NCI-H748 (cell line): Measurements from ENCODE around the gene C1RL.
"Not testable (repeated sequence)": the region's sequence is repeated elsewhere in the genome, so short reads cannot be mapped to it uniquely, and the experiment has no call there.

Source experiments
- DNase-seq: peaks from one replicate; lab custom pipeline; 2025; ENCODE audit not compliant: unreplicated experiment; lab: John Stamatoyannopoulos, UW

The C1RL gene

GRCh38 chr12:7116196-7116595, 7.2 kb upstream of the C1RL start:
- DNase-seq, result no peak

GRCh38 chr12:7114851-7115250, 5.8 kb upstream of the C1RL start:
- no peak for DNase-seq

- no peak for DNase-seq
Measured at GRCh38 chr12:7114008-7114407, 5.0 kb upstream of the C1RL start.

GRCh38 chr12:7113389-7113871, 4.4 kb upstream of the C1RL start:
- peak; percentile 21 for DNase-seq

- no peak for DNase-seq
Measured at GRCh38 chr12:7112041-7112440, 3.0 kb upstream of the C1RL start.

GRCh38 chr12:7110661-7111060, 1.6 kb upstream of the C1RL start:
- no peak for DNase-seq

- DNase-seq, result no peak
Measured at GRCh38 chr12:7109572-7109920, 532 bp upstream of the C1RL start.

- DNase-seq, result peak; percentile 71
Measured at GRCh38 chr12:7108003-7108795, 815 bp downstream of the C1RL start.

GRCh38 chr12:7107636-7108002, 1.4 kb downstream of the C1RL start:
- no peak for DNase-seq

GRCh38 chr12:7107181-7107580, 1.8 kb downstream of the C1RL start:
- DNase-seq, result not testable (repeated sequence)

- no peak for DNase-seq
Measured at GRCh38 chr12:7106082-7106481, 2.9 kb downstream of the C1RL start.

GRCh38 chr12:7103837-7104584, 5.0 kb downstream of the C1RL start:
- no peak for DNase-seq

GRCh38 chr12:7102582-7102981, 6.4 kb downstream of the C1RL start:
- DNase-seq, result no peak

- no peak for DNase-seq
Measured at GRCh38 chr12:7101694-7102131, 7.3 kb downstream of the C1RL start.

- DNase-seq, result no peak
Measured at GRCh38 chr12:7101047-7101693, 7.8 kb downstream of the C1RL start.

GRCh38 chr12:7100239-7100638, 8.8 kb downstream of the C1RL start:
- peak; percentile 3 for DNase-seq

- no peak for DNase-seq
Measured at GRCh38 chr12:7099290-7099996, 9.6 kb downstream of the C1RL start.

- peak; percentile 22 for DNase-seq
Measured at GRCh38 chr12:7096979-7097378, 12.0 kb downstream of the C1RL start.

- DNase-seq, result peak; percentile 5
Measured at GRCh38 chr12:7096006-7096932, 12.7 kb downstream of the C1RL start.

- no peak for DNase-seq
Measured at GRCh38 chr12:7093892-7094291, 15.1 kb downstream of the C1RL start.
